Subcutaneous adipose tissue (tissue), 4 donors: ENCODE results near the gene NKPD1. TPM values are rescaled to one million over a fixed set of nuclear protein-coding genes. Genes with fewer than 3 reads are reported as not detected.

Experiments
- CTCF ChIP-seq: fragments of 450-650 bp; IDR thresholded peaks from one replicate; pipeline ENCODE4 v1.5.1; 2016; ENCODE audit warnings: low read depth, mild to moderate bottlenecking, control low read depth, antibody characterized with exemption, moderate library complexity
- total RNA-seq, 4 donors: library from RNA; depleted of rRNA; stranded (reverse); fragments of >200 nt; gene quantifications; one replicate each; pipeline ENCODE4 v1.1.0, GENCODE V29; 2016

The NKPD1 gene
- total RNA-seq, 4 donors from 2014 or later, result 0.17 TPM; not detected in 3

- no peak for TF ChIP-seq CTCF
Measured at GRCh38 chr19:45147835-45148676, 12.7 kb downstream of the NKPD1 start.

- no peak for TF ChIP-seq CTCF
Measured at GRCh38 chr19:45146741-45147205, 14.0 kb downstream of the NKPD1 start.

GRCh38 chr19:45146251-45146650 is 14.5 kb downstream of the NKPD1 start:
- no peak for TF ChIP-seq CTCF

- no peak for TF ChIP-seq CTCF
Measured at GRCh38 chr19:45145270-45146189, 15.3 kb downstream of the NKPD1 start.

GRCh38 chr19:45144431-45145269 is 16.1 kb downstream of the NKPD1 start:
- no peak for TF ChIP-seq CTCF

- TF ChIP-seq CTCF, result no peak
Measured at GRCh38 chr19:45142726-45143110, 18.1 kb downstream of the NKPD1 start.
